Testis (tissue), 2 donors: Measurements from ENCODE around the gene OR8G1.

ENCODE experiments used
- POLR2A ChIP-seq: fragments of 450-650 bp; IDR thresholded peaks from one replicate; pipeline ENCODE4 v1.6.1; 2017; ENCODE audit warnings: antibody characterized with exemption, mild to moderate bottlenecking, moderate library complexity
- TF ChIP-seq, protein P1 (sequence below), 3 experiments: fragments of 450-650 bp in 2 of 3; fragments of 200-600 bp in 1 of 3; sonication (generic) in 1 of 3; IDR thresholded peaks; one replicate each; pipeline ENCODE4 v1.5.1; 2016 to 2019; ENCODE audit warnings: antibody characterized with exemption in 3 of 3, mild to moderate bottlenecking in 2 of 3, moderate library complexity in 1 of 3

DNA sequence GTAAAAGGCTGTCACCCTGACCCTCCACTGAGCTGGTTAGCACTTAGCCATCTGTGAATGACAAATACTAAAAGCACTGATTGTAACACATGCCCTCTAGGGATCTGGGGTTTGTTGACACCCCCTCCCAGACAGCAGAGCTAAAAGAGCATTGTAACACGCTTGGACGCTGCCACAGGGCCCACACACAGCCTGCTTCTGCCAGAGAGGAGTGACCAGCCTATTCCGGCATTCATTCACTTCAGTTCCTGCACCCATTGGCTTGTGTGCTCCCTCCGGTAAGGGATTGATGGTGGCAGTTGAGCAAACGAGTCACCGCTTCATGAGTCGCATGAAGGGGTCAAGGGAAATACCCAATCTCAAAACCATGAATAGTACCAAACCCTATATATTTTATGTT lies 42.0 kb upstream of the OR8G1 start:
- TF ChIP-seq, protein P1, sequence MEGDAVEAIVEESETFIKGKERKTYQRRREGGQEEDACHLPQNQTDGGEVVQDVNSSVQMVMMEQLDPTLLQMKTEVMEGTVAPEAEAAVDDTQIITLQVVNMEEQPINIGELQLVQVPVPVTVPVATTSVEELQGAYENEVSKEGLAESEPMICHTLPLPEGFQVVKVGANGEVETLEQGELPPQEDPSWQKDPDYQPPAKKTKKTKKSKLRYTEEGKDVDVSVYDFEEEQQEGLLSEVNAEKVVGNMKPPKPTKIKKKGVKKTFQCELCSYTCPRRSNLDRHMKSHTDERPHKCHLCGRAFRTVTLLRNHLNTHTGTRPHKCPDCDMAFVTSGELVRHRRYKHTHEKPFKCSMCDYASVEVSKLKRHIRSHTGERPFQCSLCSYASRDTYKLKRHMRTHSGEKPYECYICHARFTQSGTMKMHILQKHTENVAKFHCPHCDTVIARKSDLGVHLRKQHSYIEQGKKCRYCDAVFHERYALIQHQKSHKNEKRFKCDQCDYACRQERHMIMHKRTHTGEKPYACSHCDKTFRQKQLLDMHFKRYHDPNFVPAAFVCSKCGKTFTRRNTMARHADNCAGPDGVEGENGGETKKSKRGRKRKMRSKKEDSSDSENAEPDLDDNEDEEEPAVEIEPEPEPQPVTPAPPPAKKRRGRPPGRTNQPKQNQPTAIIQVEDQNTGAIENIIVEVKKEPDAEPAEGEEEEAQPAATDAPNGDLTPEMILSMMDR (IDR thresholded peaks at IDR 0.05) = no peak
- no peak for TF ChIP-seq POLR2A
